Fibroblast of pulmonary artery (primary cell): ENCODE measurements around the gene GPR149.

Experiments
- DNase-seq: peaks from one replicate; pipeline ENCODE4 v3.0.0-alpha.2; 2010; ENCODE audit warnings: low read depth
- H3K4me3 ChIP-seq: replicated peaks from 2 replicates; pipeline ENCODE4 v1.5.1; 2011; ENCODE audit warnings: low read depth, mild to moderate bottlenecking, control low read depth, low read length, moderate library complexity
- CTCF ChIP-seq: IDR thresholded peaks from 2 replicates; pipeline ENCODE4 v1.5.1; 2011; ENCODE audit warnings: mild to moderate bottlenecking, control low read depth, low read length, inconsistent platforms; ENCODE audit errors: missing control alignments

GPR149 gene

GRCh38 chr3:154316974-154317767 is 112.8 kb downstream of the GPR149 start:
- no peak overlapping the region for H3K4me3 ChIP-seq
- DNase-seq: peak; percentile 5
- no peak for TF ChIP-seq CTCF

- no peak for DNase-seq
- H3K4me3 ChIP-seq: no peak overlapping the region
- no peak for TF ChIP-seq CTCF
Observed at GRCh38 chr3:154314152-154314551, 115.8 kb downstream of the GPR149 start.

GRCh38 chr3:154310840-154311239 is 119.2 kb downstream of the GPR149 start:
- TF ChIP-seq CTCF: no peak
- DNase-seq: peak; percentile 46
- H3K4me3 ChIP-seq: no peak overlapping the region

DNA sequence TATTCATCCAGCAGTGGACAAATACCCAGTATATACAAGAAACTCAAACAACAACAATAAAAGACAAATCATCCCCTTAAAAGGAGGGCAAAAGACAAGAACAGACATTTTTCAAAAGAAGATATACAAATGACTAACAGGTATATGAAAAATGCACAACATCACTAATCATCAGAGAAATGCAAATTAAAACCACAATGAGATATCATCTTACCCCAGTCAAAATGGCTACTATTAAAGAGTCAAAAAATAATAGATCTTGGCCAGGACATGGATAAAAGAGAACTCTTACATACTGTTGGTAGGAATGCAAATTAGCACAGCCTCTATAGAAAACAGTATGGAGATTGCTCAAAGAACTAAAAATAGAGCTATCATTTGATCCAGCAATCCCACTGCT is 122.6 kb downstream of the GPR149 start:
- no peak for DNase-seq
- no peak for TF ChIP-seq CTCF
- H3K4me3 ChIP-seq: no peak overlapping the region

DNA sequence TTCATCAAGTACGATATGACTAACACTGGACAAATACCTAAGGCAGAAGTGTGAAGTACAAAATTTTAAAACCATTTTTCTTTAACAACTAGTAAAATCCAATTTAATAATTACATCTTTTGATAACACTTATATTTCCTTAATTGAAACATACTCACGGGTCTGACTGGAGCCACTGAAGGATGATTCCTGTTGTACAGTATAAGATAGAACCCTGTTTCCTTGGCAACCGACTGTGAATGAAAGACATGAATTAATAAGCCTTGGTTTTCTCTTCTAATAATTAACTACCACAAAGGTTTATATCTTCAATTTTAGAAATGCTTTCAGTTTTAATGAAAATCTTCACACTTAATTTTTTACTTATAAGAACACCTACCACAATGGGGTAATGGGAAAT is 125.1 kb downstream of the GPR149 start:
- no peak for DNase-seq
- H3K4me3 ChIP-seq: no peak overlapping the region
- TF ChIP-seq CTCF: no peak

DNA sequence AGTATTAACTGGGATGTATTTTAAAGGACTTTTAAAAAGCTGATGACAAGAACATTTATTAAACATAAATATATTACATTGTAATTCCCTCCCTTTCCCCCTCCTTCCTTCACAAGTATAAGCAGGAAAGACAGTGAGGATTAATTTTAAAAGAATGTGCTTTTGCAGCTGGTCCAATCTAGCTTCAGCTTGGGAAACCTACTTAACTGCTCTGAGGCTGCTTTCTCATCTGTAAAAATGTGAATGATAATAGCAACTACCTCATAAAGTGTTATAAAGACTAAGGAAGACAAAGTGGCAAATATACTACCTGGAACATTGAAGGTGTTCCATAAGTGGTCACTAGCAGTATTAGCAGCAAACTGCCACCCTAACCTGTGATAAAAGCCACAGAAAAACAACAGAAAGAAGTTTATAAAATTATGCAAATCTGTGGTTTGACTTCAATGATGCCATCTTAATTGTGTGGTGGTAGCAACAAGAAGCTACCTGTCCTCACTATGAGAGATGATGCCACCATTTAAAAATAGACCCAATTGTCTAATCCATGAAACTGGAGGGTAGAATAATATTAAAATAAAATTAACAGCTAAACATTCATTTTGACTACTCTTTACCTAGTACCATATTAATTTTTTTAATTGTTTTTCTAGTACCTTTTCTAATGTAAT is 125.7 kb downstream of the GPR149 start:
- peak; percentile 18 for DNase-seq
- no peak for TF ChIP-seq CTCF

DNA sequence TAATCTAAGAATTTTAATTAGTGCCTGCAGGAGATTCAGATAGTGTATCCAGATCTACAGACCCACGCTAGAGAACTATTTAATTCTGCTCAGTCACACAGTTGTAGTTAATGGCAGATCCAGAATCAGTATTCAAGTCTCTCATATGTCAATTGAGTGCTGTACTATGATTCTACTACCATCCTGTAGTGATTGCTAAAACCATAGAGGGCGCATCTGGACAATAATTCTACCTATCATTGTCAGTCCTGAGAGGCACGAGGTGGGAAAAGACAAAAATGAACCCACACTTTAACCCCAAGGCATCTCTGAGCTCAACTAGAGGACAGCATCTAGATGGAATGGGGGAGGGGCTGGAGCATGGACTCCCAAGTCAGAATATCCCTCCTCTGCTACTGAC is 128.4 kb downstream of the GPR149 start:
- no peak overlapping the region for H3K4me3 ChIP-seq
- no peak for DNase-seq
- no peak for TF ChIP-seq CTCF

More for the DNA sequence above, 125.7 kb downstream of the GPR149 start:
- H3K4me3 ChIP-seq: no peak overlapping the region
